ENCODE measurements around the gene CTNNA2.

DNA sequence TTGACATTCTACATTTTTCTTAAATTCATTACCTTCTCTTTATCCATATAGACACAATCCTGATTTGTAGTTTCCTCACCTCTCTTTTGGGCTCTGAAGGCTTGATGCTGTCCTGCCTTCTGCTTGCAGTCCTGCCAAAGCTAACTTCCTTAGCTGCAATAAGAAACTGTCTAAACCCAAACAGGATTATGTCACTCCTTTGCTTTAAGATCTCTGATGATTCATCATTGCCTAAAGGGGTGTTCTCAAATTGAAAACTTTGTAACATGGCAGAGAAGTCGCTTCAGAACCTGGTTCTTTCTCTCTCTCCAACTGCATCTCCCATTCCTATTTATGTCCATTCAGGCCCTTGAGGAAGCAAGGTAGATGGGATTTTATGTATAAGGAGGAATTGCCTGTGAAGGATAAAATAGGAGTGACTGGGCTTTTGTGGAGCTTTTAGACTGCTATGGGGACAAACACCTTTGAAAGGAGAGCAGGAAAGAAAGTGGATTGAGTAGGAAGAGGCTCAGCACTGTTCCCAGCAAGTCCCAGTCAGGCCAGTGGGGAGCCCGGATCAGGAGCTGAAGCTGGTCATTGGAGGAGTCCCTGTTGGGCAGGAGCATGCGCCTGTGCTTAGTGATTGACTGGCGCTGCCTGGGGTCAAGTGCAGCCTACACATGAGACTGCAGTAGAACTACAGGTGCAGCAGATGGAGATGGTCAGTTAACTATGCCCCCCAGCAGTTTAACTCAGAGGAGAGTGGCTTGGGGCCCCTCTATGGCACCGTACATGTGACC lies 390.6 kb downstream of the CTNNA2 start:
- TF ChIP-seq, protein P1, sequence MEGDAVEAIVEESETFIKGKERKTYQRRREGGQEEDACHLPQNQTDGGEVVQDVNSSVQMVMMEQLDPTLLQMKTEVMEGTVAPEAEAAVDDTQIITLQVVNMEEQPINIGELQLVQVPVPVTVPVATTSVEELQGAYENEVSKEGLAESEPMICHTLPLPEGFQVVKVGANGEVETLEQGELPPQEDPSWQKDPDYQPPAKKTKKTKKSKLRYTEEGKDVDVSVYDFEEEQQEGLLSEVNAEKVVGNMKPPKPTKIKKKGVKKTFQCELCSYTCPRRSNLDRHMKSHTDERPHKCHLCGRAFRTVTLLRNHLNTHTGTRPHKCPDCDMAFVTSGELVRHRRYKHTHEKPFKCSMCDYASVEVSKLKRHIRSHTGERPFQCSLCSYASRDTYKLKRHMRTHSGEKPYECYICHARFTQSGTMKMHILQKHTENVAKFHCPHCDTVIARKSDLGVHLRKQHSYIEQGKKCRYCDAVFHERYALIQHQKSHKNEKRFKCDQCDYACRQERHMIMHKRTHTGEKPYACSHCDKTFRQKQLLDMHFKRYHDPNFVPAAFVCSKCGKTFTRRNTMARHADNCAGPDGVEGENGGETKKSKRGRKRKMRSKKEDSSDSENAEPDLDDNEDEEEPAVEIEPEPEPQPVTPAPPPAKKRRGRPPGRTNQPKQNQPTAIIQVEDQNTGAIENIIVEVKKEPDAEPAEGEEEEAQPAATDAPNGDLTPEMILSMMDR (IDR thresholded peaks at IDR 0.05) = no peak
- TF ChIP-seq SIN3A (IDR thresholded peaks at IDR 0.05; ENCODE audit: borderline replicate concordance, low read depth, low read length) (no peak), MXI1 (IDR thresholded peaks at IDR 0.05; ENCODE audit: low read depth, low read length) (no peak), RCOR1 (IDR thresholded peaks at IDR 0.05; ENCODE audit: low read length) (no peak), POLR2AphosphoS5 (IDR thresholded peaks at IDR 0.05; ENCODE audit: low read depth, low read length) (no peak)
- TF ChIP-seq, protein P2, sequence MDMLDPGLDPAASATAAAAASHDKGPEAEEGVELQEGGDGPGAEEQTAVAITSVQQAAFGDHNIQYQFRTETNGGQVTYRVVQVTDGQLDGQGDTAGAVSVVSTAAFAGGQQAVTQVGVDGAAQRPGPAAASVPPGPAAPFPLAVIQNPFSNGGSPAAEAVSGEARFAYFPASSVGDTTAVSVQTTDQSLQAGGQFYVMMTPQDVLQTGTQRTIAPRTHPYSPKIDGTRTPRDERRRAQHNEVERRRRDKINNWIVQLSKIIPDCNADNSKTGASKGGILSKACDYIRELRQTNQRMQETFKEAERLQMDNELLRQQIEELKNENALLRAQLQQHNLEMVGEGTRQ (IDR thresholded peaks at IDR 0.05; ENCODE audit: borderline replicate concordance, low read depth, low read length) = no peak
- TF ChIP-seq, protein P3, sequence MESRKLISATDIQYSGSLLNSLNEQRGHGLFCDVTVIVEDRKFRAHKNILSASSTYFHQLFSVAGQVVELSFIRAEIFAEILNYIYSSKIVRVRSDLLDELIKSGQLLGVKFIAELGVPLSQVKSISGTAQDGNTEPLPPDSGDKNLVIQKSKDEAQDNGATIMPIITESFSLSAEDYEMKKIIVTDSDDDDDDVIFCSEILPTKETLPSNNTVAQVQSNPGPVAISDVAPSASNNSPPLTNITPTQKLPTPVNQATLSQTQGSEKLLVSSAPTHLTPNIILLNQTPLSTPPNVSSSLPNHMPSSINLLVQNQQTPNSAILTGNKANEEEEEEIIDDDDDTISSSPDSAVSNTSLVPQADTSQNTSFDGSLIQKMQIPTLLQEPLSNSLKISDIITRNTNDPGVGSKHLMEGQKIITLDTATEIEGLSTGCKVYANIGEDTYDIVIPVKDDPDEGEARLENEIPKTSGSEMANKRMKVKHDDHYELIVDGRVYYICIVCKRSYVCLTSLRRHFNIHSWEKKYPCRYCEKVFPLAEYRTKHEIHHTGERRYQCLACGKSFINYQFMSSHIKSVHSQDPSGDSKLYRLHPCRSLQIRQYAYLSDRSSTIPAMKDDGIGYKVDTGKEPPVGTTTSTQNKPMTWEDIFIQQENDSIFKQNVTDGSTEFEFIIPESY (IDR thresholded peaks at IDR 0.05; ENCODE audit: borderline replicate concordance, low read depth) = no peak
- TF ChIP-seq, protein P4, sequence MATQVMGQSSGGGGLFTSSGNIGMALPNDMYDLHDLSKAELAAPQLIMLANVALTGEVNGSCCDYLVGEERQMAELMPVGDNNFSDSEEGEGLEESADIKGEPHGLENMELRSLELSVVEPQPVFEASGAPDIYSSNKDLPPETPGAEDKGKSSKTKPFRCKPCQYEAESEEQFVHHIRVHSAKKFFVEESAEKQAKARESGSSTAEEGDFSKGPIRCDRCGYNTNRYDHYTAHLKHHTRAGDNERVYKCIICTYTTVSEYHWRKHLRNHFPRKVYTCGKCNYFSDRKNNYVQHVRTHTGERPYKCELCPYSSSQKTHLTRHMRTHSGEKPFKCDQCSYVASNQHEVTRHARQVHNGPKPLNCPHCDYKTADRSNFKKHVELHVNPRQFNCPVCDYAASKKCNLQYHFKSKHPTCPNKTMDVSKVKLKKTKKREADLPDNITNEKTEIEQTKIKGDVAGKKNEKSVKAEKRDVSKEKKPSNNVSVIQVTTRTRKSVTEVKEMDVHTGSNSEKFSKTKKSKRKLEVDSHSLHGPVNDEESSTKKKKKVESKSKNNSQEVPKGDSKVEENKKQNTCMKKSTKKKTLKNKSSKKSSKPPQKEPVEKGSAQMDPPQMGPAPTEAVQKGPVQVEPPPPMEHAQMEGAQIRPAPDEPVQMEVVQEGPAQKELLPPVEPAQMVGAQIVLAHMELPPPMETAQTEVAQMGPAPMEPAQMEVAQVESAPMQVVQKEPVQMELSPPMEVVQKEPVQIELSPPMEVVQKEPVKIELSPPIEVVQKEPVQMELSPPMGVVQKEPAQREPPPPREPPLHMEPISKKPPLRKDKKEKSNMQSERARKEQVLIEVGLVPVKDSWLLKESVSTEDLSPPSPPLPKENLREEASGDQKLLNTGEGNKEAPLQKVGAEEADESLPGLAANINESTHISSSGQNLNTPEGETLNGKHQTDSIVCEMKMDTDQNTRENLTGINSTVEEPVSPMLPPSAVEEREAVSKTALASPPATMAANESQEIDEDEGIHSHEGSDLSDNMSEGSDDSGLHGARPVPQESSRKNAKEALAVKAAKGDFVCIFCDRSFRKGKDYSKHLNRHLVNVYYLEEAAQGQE (IDR thresholded peaks at IDR 0.05; ENCODE audit: low read depth, low read length) = no peak
- TF ChIP-seq, protein P5, sequence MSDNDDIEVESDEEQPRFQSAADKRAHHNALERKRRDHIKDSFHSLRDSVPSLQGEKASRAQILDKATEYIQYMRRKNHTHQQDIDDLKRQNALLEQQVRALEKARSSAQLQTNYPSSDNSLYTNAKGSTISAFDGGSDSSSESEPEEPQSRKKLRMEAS (IDR thresholded peaks at IDR 0.05; ENCODE audit: low read depth) = no peak

Data from SK-N-SH (cell line).